ENCODE results near the gene ERP44.

The ERP44 gene

GRCh38 chr9:99962680-99963261 lies 136.0 kb downstream of the ERP44 start:
- in situ Hi-C loops (cut with MboI; ENCODE audit: low sequenced_read_pairs) = no loop called here

DNA sequence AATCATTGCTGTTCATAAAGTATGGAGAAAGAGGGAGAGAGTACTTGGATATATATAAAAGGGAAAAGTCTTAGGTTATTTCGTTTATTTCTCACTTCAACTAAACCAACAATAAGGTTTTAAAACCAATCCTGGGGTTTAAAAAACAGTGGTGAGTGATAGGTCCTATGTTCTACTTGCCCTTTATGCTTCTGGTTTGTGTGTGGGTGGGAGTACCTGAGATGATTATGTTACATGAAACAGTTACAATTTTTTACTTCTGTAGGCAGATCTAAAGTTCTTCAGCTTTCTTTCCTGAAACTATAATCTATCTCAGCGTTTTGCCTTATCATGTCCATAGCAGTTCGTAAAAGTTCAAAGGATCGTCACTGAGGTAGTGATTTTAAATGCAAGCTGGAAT lies 143.2 kb downstream of the ERP44 start:
- in situ Hi-C loops (cut with MboI; ENCODE audit: low sequenced_read_pairs) = no loop called here

- in situ Hi-C loops (cut with MboI; ENCODE audit: low sequenced_read_pairs) = no loop called here
Measured at GRCh38 chr9:99954819-99955218, 144.0 kb downstream of the ERP44 start.

GRCh38 chr9:99953861-99954507 lies 144.8 kb downstream of the ERP44 start:
- in situ Hi-C loops (cut with MboI; ENCODE audit: low sequenced_read_pairs) = no loop called here

DNA sequence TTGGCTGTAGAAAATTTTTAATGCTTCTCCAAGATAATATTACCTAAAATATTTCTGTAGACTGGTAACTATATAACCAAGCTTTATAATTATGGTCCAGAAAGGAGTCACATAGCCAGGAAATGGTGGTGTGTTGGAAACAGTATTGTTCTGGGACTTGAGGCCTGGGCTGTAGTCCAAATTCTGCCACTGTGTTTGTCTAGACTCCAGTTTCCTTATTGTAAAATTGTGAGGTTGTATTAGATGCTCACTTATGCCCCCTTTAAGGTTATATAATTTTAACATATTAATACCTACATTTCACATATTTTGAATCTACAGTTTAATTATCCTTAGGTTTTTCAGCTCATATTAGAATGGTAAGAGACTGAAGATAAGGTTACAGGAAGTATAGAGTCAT lies 149.9 kb downstream of the ERP44 start:
- in situ Hi-C loops (cut with MboI; ENCODE audit: low sequenced_read_pairs) = loop anchor here (25.0 kb wide), 1 partner anchor 112 kb away; no protein-coding TSS in a partner anchor

DNA sequence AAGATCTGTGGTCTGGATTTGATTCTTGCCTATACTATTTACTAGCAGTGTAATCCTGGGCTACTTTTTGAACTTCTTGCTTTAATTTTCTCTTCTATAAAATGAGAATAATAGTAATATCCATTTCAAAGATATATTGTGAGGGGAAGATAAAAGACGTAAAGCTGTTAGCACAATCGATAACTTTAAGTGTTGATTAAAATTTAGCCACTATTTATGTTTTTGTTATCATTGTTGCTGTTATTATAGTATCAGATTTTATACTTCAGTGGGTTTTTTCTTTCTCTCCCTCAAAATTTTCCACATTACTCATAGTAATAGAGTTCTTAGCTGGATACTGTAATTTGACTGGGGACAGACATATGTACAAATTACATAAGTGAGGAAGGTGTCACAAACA lies 150.3 kb downstream of the ERP44 start:
- in situ Hi-C loops (cut with MboI; ENCODE audit: low sequenced_read_pairs) = loop anchor here (25.0 kb wide), 1 partner anchor 111 kb away; no protein-coding TSS in a partner anchor

DNA sequence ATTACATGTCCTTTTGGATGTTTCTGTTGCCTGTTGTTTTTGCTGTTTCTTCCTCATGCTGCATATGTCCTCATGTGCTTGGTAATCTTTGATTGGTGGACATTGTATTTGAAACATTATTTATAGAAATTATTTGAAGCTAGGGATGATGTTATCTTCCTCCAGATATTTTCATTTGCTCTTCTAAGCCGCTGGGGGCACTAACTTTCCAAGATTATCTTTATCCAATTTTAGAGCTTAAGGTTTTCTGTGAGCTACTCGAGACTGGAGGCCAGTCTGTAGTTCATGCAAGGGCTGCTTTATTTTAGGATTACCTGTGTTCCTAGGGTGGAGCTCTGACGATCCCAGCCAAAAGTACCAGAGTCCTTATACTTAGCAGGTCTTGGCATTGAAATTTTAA lies 151.4 kb downstream of the ERP44 start:
- in situ Hi-C loops (cut with MboI; ENCODE audit: low sequenced_read_pairs) = loop anchor here (25.0 kb wide), 1 partner anchor 110 kb away; no protein-coding TSS in a partner anchor

- in situ Hi-C loops (cut with MboI; ENCODE audit: low sequenced_read_pairs) = loop anchor here (25.0 kb wide), 1 partner anchor 100 kb away; no protein-coding TSS in a partner anchor
Measured at GRCh38 chr9:99936947-99937587, 161.7 kb downstream of the ERP44 start.

GRCh38 chr9:99931155-99931840 lies 167.5 kb downstream of the ERP44 start:
- in situ Hi-C loops (cut with MboI; ENCODE audit: low sequenced_read_pairs) = loop anchor here (25.0 kb wide), 1 partner anchor 94 kb away; no protein-coding TSS in a partner anchor

DNA sequence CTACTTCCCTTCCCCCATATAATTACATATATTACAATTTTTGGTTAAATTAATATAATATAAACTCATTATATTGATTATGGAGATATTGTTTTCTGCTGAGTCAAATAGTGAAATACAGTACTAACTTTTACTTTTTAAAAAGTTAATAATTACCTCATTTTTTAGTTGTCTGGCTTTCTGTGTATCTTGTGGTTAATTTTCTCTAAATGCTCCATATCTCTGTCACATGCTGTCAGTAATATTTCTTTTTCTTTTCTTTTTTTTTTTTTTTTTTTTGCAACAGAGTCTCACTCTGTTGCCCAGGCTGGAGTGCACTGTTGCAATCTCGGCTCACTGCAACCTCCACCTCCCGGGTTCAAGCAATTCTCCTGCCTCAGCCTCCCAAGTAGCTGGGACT lies 169.1 kb downstream of the ERP44 start:
- in situ Hi-C loops (cut with MboI; ENCODE audit: low sequenced_read_pairs) = loop anchor here (25.0 kb wide), 1 partner anchor 92 kb away; no protein-coding TSS in a partner anchor

All from HL-60/S4 (cell line).